Osteoblast (primary cell): ENCODE data around the gene LOXL3. TPM values are rescaled to one million over a fixed set of nuclear protein-coding genes. Genes with fewer than 3 reads are reported as not detected.
A peak's percentile ranks its signal among the peaks of the same experiment; 100 is the strongest.

Experiments used
- DNase-seq: peaks from one replicate; pipeline ENCODE4 v3.0.0; 2011; ENCODE audit warnings: low spot score, mixed read lengths; ENCODE audit not compliant: insufficient read length; ENCODE audit errors: missing footprints
- H2AFZ ChIP-seq: 2 replicates; pipeline ENCODE4 v1.6.0; 2011; ENCODE audit warnings: mild to moderate bottlenecking, low read length
- H3K27ac ChIP-seq: 2 replicates; pipeline ENCODE4 v1.5.1; 2011; ENCODE audit warnings: mild to moderate bottlenecking, low read depth, low read length, moderate library complexity
- H3K27me3 ChIP-seq: 2 replicates; pipeline ENCODE4 v1.6.0; 2012; ENCODE audit warnings: mild to moderate bottlenecking, control low read depth, inconsistent platforms, low read length, moderate library complexity; ENCODE audit not compliant: insufficient read depth
- H3K36me3 ChIP-seq: 2 replicates; pipeline ENCODE4 v1.5.1; 2011; ENCODE audit warnings: mild to moderate bottlenecking, low read length, control low read depth, moderate library complexity; ENCODE audit not compliant: insufficient read depth
- H3K4me1 ChIP-seq: 2 replicates; pipeline ENCODE4 v1.5.1; 2011; ENCODE audit warnings: mild to moderate bottlenecking, low read length, control low read depth, moderate library complexity; ENCODE audit not compliant: insufficient read depth
- H3K4me2 ChIP-seq: 2 replicates; pipeline ENCODE4 v1.6.0; 2011; ENCODE audit warnings: mild to moderate bottlenecking, low read length; ENCODE audit not compliant: insufficient read depth
- H3K4me3 ChIP-seq: fragments of 200-600 bp; sonication (generic); 3 replicates; pipeline ENCODE4 v1.5.1; 2012; ENCODE audit warnings: mild to moderate bottlenecking, low read length, inconsistent platforms; ENCODE audit not compliant: insufficient read depth
- H3K79me2 ChIP-seq: 2 replicates; pipeline ENCODE4 v1.6.0; 2012; ENCODE audit warnings: mild to moderate bottlenecking, low read length, control low read depth, inconsistent platforms; ENCODE audit not compliant: insufficient read depth
- H3K9me3 ChIP-seq: 2 replicates; pipeline ENCODE4 v1.5.1; 2011; ENCODE audit warnings: low read depth, low read length, control low read depth
- H4K20me1 ChIP-seq: 2 replicates; pipeline ENCODE4 v1.6.0; 2012; ENCODE audit warnings: mild to moderate bottlenecking, low read length, control low read depth; ENCODE audit not compliant: insufficient read depth
- total RNA-seq: library from RNA; depleted of rRNA; stranded (reverse); fragments of >200 nt; gene quantifications from 2 replicates; pipeline ENCODE4 v1.2.3, GENCODE V29; 2012
- TF ChIP-seq, protein P1 (sequence below): IDR thresholded peaks from 2 replicates; pipeline ENCODE4 v1.5.1; 2011; ENCODE audit warnings: mild to moderate bottlenecking, low read depth, low read length, moderate library complexity; ENCODE audit errors: extremely low read depth

LOXL3 gene
- total RNA-seq, 1 donor: 97.4 TPM

DNA sequence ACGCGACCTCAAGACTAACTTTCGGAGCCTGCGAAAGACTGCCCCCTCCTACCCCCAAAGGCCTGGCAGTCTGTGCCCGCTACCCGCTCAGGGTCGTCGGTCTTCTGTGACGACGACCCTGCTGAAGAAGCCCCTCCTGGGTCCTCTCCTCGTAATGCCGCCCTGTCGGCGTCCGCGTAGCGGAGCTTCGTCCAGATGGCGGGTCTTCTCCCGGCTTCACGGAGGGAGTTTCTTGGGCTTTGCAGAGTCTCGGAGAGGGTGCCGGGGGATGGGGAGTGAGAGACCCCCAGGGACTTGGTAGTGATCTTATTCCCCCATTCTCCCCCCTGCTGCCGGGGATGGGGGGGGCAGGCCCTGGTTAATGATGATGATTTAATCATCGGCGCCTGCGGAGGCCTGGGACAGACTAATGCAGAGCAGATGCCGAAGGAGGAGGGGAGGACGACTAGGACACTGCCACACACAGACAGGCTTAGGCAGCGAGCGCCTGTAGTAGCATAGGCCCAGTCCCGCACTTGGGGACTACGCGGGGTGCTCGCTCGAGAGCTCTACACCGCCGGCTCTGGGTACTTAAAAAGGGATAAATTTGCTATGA, 45.7 kb downstream of the LOXL3 start:
- TF ChIP-seq, protein P1, sequence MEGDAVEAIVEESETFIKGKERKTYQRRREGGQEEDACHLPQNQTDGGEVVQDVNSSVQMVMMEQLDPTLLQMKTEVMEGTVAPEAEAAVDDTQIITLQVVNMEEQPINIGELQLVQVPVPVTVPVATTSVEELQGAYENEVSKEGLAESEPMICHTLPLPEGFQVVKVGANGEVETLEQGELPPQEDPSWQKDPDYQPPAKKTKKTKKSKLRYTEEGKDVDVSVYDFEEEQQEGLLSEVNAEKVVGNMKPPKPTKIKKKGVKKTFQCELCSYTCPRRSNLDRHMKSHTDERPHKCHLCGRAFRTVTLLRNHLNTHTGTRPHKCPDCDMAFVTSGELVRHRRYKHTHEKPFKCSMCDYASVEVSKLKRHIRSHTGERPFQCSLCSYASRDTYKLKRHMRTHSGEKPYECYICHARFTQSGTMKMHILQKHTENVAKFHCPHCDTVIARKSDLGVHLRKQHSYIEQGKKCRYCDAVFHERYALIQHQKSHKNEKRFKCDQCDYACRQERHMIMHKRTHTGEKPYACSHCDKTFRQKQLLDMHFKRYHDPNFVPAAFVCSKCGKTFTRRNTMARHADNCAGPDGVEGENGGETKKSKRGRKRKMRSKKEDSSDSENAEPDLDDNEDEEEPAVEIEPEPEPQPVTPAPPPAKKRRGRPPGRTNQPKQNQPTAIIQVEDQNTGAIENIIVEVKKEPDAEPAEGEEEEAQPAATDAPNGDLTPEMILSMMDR: no peak
- DNase-seq: peak; percentile 90
- peak overlapping the region; percentile 98 for H2AFZ ChIP-seq

DNA sequence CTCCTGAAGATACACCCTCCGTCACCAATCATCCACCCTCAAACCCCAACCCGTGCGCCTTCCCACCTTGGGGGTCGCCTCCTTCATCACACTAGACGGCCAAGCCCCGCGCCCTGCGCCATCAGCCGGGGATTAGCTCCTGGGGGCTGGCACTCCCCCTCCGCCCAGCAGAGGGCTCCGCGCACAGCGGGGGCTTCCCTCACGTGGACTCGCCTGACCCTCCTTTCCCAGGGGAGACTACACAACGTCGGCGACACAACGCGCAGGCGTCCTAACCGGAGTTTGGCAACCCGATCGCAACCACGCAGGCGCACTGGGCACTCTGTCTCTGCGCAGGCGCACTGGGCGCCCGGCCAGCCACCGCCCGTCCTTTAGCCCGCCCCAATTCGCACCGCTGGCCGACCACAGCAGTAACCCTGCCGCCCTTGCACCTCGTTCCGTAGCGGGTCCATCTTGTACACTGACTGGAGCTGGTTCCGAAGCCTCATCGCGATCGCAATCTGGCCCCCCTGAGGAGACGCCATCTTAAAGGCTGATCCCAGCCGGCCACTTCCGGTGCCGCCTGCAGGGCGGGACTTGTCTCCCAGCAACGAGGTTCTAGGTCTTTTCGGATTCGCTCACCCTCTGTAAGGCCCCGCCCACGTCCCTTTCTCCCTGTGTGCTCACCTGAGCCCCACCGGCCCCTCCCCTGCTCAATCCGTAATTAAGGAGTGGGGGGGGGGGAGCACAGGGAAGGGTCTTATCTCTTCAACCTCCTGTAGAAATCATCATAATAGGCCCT, 46.4 kb downstream of the LOXL3 start, which contains the start of gene PCGF1:
Gene PCGF1, minus strand, starts transcription at position 551 of the 781 bp plus-strand sequence. Its CDS starts 27 bp downstream, at position 524.
- DNase-seq: peak; percentile 99
- Histone ChIP-seq H3K27me3 (peaks cover 17% of the 10 kb centered on the region), H4K20me1 (no peaks in the 10 kb centered on the region), H3K9me3 (no peaks in the 10 kb centered on the region), H3K4me1 (peaks cover 54% of the 10 kb centered on the region), H2AFZ (peak within 1 kb of the TSS; percentile 98), H3K4me2 (peak within 1 kb of the TSS; percentile 94), H3K36me3 (peaks cover 14% of the 10 kb centered on the region), H3K79me2 (peaks cover 41% of the 10 kb centered on the region), H3K27ac (peak within 1 kb of the TSS; percentile 99), H3K4me3 (peak within 1 kb of the TSS; percentile 99)
- TF ChIP-seq, protein P1: peak; percentile 35

More for the DNA sequence above, 45.7 kb downstream of the LOXL3 start:
- H3K79me2 ChIP-seq: peaks cover 38% of the 10 kb centered on the region
- H3K27me3 ChIP-seq: peaks cover 22% of the 10 kb centered on the region
- no peaks in the 10 kb centered on the region for H4K20me1 ChIP-seq
- H3K27ac ChIP-seq: peak overlapping the region; percentile 99
- H3K9me3 ChIP-seq: no peaks in the 10 kb centered on the region
- H3K4me1 ChIP-seq: peaks cover 54% of the 10 kb centered on the region
- H3K4me3 ChIP-seq: peak overlapping the region; percentile 99
- H3K4me2 ChIP-seq: peak overlapping the region; percentile 94
- peaks cover 14% of the 10 kb centered on the region for H3K36me3 ChIP-seq

DNA sequence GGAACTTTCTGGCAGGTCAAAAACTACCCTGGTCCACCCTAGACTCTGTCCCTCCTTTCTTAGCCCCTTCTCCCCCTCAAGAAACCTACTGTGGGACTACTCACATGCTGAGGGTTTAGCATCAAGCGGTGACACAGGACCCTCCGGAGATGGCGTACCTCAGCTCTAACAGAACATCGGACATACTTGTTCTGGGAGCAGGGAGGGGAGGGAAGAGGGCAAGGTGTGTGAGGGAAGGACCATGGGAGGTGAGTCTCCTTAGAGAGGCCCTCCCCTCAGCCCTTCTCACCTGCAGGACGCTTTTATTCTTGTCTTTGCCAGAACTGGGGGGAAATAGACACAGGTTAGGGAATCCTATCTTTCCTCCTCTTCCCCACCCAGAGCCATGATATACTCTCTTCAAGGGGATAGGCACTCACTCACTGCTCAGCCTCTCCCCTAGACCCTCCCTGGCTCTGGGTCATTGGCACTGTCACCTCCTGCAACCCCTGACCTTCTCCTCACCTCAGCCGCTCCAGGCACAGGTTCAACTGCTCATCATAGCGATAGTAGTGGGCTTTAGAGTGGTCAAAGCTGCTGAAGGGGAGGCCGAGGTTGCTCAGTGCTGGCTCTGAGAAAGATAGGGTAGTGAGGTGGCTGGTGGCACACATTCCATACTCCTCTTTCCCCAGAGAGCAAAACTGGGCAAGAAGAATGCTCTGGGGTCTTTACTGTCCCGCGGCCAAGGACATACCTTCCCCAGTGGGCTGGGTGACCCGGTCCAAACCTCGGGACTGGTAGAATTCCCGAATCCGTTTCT, 48.1 kb downstream of the LOXL3 start:
- peak overlapping the region; percentile 30 for H3K4me3 ChIP-seq
- DNase-seq: peak; percentile 63
- H4K20me1 ChIP-seq: no peaks in the 10 kb centered on the region
- peaks cover 14% of the 10 kb centered on the region for H3K36me3 ChIP-seq
- peaks cover 2% of the 10 kb centered on the region for H3K27me3 ChIP-seq
- H3K4me2 ChIP-seq: peak overlapping the region; percentile 91
- H2AFZ ChIP-seq: no peak overlapping the region
- TF ChIP-seq, protein P1: no peak
- H3K27ac ChIP-seq: no peak overlapping the region
- no peaks in the 10 kb centered on the region for H3K9me3 ChIP-seq
- peaks cover 41% of the 10 kb centered on the region for H3K79me2 ChIP-seq
- peaks cover 48% of the 10 kb centered on the region for H3K4me1 ChIP-seq
